ENCODE data around the gene SLC24A4.

SLC24A4 gene

DNA sequence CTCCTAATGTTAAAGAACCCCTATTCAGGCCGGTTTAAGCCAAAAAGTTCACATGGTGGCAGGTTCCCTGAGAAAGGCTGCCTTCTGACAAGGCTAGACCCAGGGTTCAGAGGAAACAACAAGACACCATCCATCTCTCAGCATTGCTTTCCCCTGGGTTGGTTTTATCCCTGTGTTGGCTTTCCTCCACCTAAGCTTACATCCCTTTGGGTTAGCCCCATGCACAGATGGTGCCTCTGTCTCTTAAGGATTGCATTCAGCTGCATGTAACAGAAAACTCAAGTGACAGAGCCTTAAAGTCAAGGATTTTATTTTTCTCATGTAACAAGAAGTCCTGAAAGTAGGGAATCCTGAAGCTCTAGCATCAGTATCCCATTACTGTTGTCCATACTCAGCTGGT lies 147.8 kb downstream of the SLC24A4 start:
- no peak for DNase-seq (ENCODE audit: extremely low read depth in 1 of 2, low read depth in 1 of 2)

DNA sequence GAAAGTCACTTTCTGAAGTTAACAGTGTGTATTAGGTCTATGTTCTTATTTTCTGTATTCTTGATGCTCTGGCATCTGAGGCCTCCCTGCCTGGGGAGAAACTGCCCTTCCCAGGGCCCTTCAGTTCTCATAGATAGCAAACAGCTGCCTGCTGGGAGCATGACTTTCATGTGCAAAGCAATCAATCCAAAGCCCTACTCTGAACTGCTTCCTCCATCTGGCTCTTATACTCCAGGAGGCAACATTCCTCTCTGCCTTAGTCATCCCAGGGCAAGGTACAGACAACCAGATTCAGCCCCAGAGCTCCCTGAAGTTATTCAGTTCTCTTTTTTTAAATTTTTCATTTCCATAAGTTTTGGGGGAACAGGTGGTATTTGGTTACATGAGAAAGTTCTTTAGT lies 149.0 kb downstream of the SLC24A4 start:
- no peak for DNase-seq (ENCODE audit: extremely low read depth in 1 of 2, low read depth in 1 of 2)

DNA sequence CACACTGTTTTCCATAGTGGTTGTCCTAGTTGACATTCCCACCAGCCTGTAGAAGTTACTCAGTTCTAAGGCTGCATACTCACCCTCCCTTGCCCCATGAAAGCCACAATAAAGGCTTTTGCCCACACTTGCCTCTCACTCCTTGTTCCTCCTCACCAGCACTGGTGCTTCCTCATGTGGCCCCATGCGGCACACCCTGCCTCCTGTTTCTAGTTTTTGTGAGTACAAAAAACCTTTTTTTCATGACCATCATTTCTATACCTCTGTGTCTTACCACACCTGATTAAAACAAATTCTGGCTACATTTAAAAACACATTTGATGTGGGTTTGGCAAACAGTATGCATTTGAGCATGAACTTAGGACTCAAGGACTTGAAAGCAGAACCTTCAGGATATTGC lies 149.9 kb downstream of the SLC24A4 start:
- DNase-seq (ENCODE audit: extremely low read depth in 1 of 2, low read depth in 1 of 2): no peak

DNA sequence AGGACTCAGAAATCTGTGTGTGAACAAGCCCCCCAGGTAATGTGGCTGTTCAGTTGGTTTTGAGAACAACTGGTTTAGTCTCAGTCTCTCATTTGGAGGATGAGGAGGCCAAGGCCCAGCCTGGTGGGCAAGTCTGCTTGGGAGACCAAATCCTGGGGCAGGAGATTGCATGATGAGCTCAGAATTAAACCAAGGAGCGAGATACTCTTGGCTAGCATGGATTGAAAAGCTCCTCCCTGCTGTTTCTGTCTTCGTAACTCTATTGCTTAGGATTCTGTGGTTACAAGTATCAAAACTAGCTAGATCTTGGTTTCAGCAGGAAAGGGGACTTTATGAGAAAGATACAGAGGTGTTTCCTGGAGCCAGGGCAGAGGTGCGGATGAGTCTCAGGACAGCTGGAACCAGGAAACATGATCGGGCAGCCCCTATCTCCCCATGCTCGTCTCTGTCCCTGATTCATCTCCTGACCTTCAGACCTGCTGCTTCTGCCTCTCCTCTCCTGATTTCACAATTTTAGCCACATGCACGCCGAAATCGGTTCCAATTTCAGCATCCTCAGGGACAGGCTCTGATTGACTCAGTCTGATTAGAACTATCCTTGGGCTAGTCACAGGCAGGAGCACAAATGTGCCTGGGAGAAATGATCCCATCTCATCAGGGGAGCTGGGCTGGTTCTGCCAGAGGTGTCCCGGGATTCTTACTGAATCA lies 150.4 kb downstream of the SLC24A4 start:
- no peak for DNase-seq (ENCODE audit: extremely low read depth in 1 of 2, low read depth in 1 of 2)

DNA sequence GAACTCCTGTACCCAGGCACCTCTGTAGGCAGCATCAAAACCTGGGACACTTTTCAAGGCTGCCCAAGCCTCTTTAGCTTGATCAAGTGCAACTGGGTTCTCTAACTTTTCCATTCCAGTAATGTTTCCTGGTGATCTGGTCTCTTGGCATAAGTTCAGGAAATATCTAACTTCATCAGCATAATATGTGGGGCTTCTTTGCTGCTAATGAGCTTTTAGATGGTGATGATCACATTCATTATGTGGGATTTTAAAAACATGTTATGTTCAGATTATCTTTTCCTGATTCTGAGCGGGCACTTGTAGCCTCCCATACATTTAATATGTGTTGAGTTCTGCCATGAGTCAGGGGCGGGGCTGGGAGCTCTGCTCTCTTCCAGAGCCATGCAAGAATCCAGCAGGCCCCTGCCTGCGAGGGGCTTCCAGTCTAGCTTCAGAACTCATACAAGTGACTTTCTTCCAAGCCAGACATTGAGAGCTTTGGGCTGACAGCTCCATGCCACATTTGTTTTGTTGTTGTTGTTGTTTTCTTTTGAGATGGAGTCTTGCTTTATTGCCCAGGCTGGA lies 151.1 kb downstream of the SLC24A4 start:
- DNase-seq (ENCODE audit: extremely low read depth in 1 of 2, low read depth in 1 of 2): no peak

DNA sequence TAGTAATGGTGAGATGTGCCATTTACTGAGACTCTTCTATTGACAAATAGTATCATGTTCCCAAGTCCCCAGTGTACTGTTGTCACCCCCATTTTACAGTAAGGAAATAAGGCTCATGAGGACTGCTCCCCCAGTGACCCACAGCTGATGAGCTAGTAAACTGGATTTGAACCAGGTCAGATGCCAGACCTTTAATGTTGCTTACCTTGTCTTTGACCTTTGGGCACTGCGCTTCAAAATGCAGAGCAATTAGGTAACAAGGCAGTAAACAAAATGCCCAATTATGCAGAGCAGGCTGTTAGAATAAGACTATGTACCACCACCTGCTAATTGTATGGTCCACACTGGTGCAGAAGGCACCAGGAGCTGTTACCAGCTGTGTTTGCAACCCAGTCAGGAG lies 152.1 kb downstream of the SLC24A4 start:
- DNase-seq (ENCODE audit: extremely low read depth in 1 of 2, low read depth in 1 of 2): no peak

DNA sequence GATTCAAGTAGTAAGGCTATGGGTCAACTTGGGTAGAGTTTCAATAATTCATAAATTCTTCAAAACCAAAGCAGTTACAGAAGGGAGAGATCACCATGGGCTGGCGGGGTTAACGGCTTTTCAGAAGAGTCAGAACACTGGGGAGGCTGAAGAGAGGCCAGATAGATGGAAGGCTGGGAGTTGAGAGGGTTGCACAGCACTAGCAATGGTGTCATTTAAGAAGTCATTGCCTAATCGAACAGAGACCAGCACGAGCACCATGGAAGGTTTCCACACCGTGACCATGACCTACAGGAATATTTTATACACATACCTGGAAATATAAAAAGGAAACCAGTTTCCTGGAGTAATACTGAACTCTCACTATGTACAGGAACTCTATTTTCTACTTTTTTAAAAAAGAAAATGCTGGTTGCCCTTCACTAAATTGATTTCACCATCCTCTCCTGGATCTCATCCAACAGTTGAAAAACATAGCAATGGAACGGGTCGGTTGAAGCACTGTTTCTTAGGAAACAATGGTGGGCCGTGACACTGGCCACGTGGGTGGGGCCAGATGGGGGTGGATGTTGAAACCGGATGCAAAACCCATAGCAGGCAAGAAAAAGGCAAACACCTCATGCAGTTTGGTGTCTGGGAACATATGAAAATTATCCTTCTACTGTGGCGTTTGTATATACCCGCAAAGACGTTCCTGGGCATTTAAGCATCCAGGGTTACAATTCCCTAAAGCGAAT lies 152.7 kb downstream of the SLC24A4 start:
- DNase-seq (ENCODE audit: extremely low read depth in 1 of 2, low read depth in 1 of 2): no peak

DNA sequence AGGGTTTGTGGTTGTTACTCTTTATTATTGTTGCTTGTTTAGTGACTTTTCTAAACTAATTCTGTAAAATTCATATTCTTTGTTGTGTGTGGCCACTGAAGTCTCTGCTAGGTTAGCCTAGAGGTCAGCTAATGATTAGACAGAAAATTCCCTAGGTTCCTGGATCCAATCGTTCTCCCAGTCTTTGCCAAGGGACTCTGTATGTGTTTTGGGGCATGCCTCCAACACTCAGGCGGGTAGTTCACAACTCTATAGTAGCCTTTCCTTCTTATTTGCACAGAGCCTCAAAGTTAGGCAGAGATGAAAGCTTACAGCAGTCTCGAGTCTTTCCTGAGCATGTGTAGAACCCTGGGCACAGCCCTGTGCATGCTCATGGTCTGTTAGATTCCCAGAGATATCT lies 157.9 kb downstream of the SLC24A4 start:
- DNase-seq (ENCODE audit: extremely low read depth in 1 of 2, low read depth in 1 of 2): no peak

DNA sequence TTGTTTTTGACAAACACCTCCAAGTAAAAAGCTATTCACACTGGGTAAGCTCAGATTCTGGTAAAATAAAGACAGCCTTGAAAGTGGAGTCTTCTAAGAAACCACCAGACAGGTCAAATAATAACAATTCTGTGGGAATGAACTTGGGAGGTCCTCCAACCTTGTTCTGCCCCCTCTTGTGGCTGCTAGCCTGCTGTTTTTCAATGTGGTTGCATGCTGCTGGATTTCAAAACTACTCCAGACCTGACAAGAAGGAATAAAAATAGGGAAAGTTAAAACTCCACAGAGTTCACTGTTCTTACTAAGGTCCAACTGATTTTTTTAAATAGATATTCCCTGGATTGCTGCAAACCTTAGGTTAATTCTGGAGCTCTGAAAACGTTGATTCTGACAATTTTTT lies 158.4 kb downstream of the SLC24A4 start:
- no peak for DNase-seq (ENCODE audit: extremely low read depth in 1 of 2, low read depth in 1 of 2)

DNA sequence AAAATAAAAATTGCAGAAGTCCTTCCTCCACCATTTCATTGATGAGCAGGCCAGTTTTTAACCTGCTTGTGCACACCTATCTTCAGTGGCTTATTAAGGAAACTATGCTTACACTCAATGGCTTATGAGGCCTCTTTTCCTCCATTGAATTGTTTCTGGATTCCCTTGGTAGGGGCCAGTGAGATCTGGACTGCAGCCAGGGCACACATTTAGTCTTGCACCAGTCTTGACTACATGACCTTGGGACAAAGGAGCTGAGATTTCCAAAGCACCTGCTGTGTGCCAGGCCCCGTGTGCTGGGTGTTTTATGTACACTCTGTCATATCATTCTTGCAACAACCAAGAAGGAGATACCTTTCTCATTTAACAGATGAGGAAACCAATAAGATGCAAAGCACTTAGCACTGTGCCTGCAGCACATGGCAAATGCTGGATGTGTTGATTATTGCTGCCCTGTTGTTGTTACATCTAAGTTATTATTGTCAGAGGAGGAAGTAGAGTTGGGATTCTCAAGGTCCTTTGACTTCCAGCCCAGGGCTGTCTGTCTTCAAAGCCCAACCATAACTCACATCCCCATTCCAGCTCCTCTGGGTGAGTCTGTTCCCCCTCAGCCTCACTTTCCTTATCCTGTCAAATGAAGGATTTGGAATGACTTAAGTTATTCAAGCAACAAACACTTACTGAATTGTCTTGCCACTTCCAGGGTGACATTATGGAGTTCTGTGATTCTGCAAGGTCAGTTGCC lies 159.0 kb downstream of the SLC24A4 start:
- DNase-seq (ENCODE audit: extremely low read depth in 1 of 2, low read depth in 1 of 2): no peak

DNA sequence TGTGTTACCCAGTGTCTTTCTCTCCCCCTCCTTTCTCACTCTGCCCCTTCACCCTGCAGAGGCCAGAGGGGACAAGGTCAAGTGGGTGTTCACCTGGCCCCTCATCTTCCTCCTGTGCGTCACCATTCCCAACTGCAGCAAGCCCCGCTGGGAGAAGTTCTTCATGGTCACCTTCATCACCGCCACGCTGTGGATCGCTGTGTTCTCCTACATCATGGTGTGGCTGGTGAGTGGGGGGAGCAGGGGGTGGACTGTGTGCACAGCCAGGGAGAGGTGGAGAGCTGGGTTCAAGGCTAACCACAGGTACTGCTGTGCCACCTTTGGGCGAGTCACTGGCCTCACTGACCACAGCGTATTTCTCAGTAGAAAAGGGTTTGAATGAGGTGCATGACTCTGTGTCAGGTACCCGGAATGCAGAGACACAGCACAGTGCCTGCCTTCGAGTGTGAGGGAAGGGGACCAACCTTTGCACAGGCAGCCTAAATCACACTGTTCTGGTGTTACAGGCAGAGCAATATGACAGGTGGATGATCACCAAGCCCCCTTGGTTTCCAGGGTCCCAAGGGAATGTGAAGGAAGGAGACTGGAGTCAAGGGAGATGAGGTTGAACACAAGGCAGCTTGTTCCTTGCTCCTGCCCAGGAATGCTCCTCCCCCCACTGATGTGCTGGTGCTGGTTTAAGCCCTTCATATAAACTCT lies 159.8 kb downstream of the SLC24A4 start:
- no peak for DNase-seq (ENCODE audit: extremely low read depth in 1 of 2, low read depth in 1 of 2)

DNA sequence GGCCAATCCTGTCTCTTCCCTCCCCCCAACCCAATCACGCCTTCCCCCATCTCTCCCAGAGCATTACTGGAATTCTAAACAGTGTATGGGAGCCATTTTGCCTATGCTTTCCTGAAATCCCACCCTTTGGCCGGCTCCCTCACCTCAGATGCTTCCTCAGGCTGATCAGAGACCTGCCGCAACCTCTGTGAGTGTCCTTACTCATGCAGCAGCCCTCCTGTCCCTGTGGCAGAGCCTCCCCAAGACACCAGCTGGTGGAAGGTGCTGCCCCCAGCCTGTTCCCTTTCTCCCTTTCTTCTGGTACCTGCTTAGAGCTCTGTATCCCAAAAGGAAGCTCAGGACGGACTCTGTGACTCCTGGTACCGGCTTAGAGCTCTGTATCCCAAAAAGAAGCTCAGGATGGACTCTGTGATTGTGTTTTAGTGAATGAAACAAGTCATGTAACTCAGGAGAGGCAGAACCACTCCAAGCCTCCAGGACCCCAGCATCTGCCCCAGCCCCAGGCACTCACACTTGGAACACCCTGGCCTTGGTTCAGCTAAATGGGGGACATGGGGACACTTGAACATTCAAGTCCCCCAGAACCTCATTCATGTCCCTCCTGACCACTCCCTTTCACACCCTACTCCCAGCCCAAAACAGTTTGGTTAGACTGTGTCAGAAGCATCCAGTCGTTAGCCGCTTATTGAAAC lies 161.3 kb downstream of the SLC24A4 start:
- no peak for DNase-seq (ENCODE audit: extremely low read depth in 1 of 2, low read depth in 1 of 2)

DNA sequence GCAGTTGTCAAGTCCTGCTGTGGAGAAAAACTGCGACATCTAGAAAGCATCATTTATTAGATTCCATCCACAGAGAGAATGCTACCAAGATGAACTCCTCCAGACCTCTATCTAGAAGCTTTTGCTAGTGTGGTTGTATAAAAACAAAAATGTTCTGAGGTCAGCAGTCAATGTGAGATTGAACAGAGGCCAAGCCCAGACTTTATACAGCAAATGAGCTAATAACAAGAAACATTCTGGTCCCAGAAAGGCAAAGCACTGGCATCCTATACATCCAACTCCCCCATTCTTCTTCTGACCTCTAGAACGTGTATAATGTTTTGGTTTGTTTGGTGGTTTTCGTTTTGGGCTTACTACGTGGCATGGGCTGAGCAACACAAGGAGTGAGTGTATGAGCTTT lies 163.9 kb downstream of the SLC24A4 start:
- no peak for DNase-seq (ENCODE audit: extremely low read depth in 1 of 2, low read depth in 1 of 2)

DNA sequence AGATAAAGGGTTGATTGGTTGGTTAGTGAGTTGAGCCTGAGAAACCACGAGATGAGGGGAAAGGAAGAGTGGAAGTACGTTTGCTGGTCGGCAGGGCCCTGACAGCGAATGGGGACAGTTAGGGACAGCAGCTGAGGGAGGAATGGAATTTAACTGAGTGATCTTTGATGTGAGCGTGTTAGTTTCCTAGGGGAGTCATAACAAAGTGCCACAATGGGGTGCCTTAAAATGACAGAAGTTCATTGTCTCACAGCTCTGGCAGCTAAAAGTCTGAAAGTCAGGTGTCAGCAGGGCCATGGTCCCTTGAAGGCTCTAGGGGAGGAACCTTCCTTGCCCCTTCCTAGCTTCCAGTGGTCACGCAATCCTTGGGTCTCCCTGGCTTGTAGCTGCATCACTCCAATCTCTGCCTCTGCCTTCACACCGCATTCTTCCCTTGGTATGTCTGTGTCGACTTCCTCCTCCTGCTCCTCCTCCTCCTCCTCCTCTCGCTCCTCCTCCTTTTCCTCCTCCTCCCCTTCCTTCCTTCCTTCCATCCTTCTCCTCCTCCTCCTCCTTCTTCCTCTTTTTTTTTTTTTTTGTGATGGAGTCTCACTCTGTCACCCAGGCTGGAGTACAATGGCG lies 164.7 kb downstream of the SLC24A4 start:
- DNase-seq (ENCODE audit: extremely low read depth in 1 of 2, low read depth in 1 of 2): no peak

DNA sequence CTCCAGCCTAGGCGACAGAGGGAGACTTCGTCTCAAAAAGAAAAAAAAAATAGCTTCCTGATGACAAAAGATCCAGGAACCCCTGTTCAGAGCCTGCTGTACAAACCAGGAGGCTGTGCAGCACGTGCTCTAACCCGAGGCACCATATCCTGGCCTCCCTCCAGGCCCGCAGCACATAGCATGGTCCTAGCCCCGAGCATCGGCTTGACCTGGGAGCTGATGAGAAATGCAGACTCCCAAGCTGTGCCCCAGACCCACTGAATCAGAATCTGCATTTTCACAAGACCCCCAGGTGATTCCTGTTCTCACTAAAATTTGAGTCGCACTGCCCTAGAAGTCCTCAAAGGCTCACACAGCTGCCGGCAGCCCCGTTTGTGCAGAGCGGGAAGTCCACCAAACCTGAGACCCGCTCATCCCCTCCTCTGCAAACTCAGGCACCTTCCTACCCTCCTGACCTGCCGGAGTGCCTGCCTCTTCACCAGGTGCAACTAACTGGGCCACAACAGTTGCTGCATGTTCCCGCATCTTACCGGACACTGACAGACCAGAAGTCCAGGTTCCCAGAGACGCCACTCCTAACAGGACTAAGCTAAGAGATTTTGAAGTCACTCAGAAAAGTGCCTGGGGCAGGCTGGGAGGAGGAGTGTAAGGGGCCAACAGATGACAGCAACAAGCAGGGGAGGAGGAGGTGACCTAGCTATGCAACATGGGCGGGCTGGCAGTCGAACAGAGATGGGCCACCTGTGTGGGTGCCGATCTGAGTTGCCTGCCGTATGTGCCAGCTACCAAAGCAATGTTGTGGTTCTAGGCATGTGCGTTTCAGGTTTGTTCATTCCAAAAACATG lies 166.7 kb downstream of the SLC24A4 start:
- DNase-seq (ENCODE audit: extremely low read depth in 1 of 2, low read depth in 1 of 2): no peak

DNA sequence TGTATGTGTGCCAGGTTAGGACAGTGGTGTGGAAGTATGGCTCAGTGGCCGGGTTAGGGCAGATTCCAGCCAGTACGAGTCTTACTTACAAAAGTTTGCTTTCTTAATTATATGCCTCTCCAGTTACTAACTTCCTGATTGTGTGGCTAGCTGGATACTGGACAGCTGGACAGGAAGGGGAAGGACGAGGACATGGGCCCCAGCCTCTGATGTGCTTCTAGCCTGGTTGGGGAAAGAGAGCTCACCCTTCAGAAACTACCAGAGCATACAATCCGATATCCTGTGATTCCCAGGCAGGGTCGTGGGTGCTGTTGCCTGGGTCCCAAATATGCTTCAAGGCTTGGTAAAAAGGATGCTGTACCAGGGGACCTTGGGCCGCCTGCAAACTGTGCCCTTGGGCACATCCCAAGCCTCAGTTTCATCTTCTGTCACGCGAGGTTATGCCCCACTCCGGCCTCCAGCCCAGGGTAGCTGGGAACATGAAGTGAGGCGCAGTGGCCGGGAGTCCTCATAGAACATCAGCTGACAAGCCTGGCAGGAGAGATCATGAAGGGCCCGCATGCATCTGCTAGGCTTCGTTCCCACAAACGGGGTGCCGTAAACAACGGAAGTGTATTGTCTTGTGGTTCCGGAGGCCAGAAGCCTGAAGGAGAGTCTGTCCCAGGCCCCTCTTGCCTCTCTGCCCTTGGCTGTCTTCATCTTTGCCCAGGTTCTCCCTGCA lies 167.4 kb downstream of the SLC24A4 start:
- DNase-seq (ENCODE audit: extremely low read depth in 1 of 2, low read depth in 1 of 2): no peak

DNA sequence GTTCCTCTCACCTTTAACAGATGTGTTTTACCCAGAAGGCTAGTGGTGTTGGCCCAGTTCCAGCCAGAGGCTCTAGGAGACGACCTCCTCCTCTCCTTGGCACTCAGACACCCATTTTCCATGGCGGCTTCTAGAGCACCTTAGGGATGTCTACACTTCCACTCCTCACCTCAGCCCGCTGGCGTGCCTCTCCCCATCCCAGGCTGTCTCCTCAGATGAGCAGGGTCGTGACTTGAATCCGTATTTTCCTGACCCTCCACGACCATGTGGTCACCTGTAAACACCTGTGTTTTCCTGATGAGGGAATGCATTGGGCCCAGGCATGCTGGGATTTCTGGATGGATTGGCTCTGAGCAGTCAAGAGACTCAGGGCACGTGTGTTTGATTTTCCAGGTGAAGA lies 168.8 kb downstream of the SLC24A4 start:
- DNase-seq (ENCODE audit: extremely low read depth in 1 of 2, low read depth in 1 of 2): no peak

DNA sequence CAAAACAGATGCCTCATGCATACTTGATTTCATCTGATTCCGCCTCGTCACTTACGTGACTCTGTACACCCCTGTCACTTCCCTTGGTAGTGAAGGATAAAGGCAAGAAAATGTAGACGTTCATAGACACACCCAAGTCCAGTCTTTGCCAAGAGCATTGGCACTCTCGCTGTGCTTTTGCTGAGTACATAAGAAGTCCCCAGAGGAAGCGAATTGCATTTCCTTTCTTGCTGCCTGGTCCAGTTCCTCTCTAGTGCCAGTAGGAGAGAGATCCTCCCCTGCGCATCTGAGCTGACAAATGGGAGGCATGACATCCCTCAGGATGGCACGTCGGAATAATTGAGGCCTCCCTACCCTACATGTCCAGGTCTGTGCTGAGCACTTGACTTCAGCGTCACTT lies 169.3 kb downstream of the SLC24A4 start:
- no peak for DNase-seq (ENCODE audit: extremely low read depth in 1 of 2, low read depth in 1 of 2)
